ENCODE measurements around the gene EIPR1. TPM values are rescaled to one million over a fixed set of nuclear protein-coding genes. Genes with fewer than 3 reads are reported as not detected.

Gene EIPR1
- total RNA-seq, 2 donors from 2014 or later = 14.1 to 16.3 TPM

- intact Hi-C loops (cut with DNase I) = loop anchor here in 1 of 2 donors (5.0 kb wide), 1 partner anchor 1660 kb away; no protein-coding TSS in a partner anchor
- DNase-seq (ENCODE audit: low spot score) = no peak
Observed at GRCh38 chr2:3266925-3267867, 110.4 kb downstream of the EIPR1 start.

DNA sequence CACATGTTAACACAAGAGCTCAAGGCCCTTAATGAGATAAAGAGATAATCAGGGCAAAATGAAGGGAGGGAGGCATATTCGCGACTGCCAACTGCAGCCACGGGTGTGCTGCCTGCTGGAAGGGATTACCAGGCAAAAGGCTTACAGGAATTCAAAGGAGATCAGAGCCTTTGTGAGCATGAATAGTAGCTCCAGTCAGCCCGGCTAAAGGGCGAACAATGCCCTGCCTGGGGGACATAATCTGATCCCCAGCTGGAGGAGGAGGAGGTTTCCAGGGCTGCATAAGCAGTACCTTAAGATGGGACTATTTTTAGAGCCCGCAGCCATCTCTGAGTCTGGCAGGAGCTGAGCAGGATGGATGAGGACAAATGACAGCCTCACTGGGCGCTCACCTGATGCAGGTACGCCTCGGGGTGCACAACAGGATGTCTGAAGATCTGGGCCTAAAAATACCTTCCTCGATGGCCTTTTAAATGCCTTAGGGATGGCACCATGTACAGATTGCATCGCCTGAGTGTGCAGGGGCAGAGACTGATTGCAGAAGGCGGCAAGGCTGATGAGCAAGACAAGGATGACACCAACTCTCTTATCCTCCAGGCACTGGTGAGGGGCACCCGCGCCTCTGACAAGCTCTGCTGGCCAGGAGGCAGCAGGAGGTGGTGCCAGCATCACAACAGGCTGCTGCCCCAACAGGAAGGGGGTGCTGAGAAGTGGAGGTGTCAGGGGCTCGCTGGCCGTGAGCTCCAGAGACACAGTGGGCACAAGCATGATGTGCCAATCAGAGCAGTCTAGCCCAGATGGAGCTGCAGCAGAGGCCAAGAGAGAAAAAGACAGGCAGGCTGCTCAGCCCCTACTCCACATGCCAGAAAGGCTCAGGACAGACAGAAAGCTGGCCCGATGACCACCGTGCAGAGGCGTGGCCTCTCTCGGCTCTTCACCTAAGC, 111.4 kb downstream of the EIPR1 start:
- DNase-seq (ENCODE audit: low spot score) = peak; percentile 60
- intact Hi-C loops (cut with DNase I) = loop anchor here in 1 of 2 donors (5.0 kb wide), 1 partner anchor 1661 kb away; no protein-coding TSS in a partner anchor

GRCh38 chr2:3265471-3265870, 112.1 kb downstream of the EIPR1 start:
- DNase-seq (ENCODE audit: low spot score) = no peak
- intact Hi-C loops (cut with DNase I) = loop anchor here in 1 of 2 donors (5.0 kb wide), 1 partner anchor 1662 kb away; no protein-coding TSS in a partner anchor

DNA sequence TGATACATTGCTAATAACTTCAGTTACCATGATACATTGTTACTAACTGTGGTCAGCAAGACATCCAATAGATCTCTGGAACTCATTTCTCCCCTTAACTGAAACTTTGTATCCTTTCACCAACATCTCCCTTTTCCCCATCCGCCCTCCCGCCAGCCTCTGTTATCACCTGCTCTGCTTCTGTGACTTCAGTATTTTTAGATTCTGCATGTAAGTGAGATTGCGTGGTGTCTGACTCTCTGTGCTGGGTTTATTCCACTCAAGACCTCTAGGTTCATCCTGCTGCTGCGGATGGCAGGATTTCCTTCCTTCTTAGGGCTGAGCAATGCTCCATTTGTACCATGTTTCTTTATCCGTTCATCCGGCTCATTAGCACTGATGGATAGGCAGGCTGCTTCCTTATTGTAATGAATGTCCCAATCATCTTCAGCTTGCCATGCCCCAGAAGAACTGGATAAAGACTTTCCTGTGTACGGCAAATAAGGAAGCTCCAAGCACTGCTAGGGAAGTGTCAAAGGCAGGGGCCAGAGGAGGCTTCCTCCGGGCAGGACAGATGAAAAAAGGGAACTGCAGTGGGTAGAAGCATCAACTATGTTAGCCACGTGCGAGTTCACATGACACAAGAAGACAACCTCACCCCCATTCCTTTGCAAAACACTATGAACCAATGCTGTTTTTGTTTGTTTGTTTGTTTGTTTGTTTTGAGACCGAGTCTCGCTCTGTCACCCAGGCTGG, 113.4 kb downstream of the EIPR1 start:
- intact Hi-C loops (cut with DNase I) = no loop called here
- DNase-seq (ENCODE audit: low spot score) = peak; percentile 66

- DNase-seq (ENCODE audit: low spot score) = peak; percentile 59
- intact Hi-C loops (cut with DNase I) = no loop called here
Observed at GRCh38 chr2:3263487-3263886, 114.1 kb downstream of the EIPR1 start.

- DNase-seq (ENCODE audit: low spot score) = peak; percentile 62
- intact Hi-C loops (cut with DNase I) = no loop called here
Observed at GRCh38 chr2:3262437-3263388, 114.9 kb downstream of the EIPR1 start.

DNA sequence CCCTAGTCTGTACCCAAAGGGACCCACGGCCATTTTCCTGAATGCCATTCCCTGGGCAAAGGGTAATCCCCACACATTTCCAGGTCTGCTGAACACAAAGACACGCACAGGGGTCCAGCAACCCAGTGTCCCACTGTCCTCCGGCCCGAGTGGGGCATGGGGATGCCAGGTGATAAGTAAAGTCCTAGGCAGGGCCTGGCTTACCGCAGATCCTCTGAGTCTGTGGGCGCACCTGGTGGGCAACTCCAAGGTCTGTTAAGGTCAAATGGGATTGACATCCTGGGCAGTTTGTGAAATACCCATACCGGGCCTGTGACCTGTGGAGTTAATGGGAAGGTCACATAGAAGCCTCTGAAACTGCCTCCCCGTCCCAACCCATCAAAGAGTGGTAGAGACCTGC, 116.1 kb downstream of the EIPR1 start:
- intact Hi-C loops (cut with DNase I) = no loop called here
- peak; percentile 57 for DNase-seq (ENCODE audit: low spot score)

GRCh38 chr2:3260959-3261358, 116.7 kb downstream of the EIPR1 start:
- DNase-seq (ENCODE audit: low spot score) = no peak
- intact Hi-C loops (cut with DNase I) = no loop called here

DNA sequence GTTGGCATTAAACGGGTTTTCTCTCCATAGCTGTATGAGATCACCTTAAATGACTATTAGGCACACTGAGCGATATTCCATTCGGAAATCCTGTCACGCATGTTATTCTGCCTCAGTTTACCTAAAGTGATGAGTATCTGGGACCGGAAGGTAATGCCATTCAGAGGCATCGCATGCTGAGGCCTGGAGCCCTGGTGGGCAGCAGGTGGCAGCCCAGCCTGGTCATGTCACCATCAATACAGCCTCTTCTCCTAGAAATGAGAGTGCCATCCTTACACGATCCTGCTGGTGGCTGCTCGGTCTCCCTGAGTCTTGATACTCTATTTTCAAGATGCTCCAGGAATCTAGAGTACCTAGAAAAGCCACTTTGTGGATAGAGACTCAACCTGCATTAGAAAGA, 119.8 kb downstream of the EIPR1 start:
- DNase-seq (ENCODE audit: low spot score) = no peak
- intact Hi-C loops (cut with DNase I) = no loop called here

DNA sequence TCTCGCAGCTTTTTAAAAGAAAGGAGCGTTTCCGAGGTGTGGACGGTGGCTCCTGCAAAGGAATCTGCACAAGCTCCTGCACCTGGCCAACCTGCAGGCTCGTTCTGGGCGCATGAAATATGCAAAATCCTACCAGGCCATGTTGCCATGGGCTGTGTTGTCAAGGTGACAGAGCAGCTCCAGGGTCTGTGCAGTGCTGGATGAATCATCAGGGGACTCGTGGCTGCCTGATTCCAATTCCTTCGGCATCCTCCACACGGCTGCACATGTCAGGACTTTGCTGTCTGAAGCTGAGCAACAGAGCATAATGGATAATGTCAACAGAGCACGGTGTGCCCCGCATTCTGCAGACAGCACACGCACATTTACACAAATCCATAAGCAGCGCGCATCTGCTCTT, 120.5 kb downstream of the EIPR1 start:
- no peak for DNase-seq (ENCODE audit: low spot score)
- intact Hi-C loops (cut with DNase I) = no loop called here

GRCh38 chr2:3256605-3257004, 121.0 kb downstream of the EIPR1 start:
- intact Hi-C loops (cut with DNase I) = no loop called here

GRCh38 chr2:3256157-3256556, 121.5 kb downstream of the EIPR1 start:
- DNase-seq (ENCODE audit: low spot score) = no peak
- intact Hi-C loops (cut with DNase I) = no loop called here

More at GRCh38 chr2:3256605-3257004, 121.0 kb downstream of the EIPR1 start:
- DNase-seq (ENCODE audit: low spot score) = no peak

DNA sequence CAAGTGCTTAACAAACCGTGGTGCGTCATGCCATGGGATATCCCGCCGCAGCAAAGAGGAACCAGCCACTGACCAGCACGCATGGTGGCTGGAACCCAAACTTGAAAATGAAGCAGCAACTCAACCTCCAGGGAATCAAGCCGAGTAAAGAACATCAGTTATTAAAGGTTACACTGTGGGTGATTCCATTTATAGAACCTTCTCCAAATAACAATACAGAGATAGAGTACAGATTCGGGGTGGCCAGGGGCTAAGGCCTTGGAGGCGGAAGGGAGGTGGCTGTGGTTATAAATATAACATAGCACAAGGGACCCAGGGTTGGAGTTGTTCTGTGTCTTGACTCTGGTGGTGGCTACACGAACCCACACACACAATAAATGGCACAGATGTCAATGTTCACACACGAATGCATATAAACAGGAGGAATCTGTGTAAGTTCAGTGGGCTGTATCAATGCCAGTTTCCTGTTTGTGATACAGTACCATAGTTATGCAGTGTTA, 123.1 kb downstream of the EIPR1 start:
- intact Hi-C loops (cut with DNase I) = no loop called here
- DNase-seq (ENCODE audit: low spot score) = no peak

DNA sequence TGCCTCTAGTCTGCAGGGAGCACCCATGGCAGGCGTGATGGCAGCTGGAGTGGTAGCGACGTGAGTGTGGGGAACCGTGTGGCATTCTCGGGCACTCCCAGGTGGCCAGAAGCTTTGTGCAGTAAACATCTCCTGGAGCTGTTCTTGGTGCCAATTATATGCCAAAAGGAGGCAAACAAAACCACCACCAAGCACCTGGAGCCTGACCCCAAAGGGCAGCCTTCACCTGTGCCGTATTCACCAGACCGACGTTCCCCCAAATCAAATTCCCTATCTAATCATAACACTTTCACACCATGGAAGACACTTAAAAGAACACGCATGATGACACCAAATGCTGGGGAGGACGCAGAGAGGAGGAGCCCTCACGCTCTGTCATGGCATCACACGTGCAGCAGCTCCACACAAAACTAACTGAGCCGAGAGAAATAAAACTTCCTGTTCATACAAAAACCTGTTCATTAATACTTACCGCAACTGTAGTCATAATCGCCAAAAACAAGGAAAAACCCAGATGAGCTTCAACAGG, 123.6 kb downstream of the EIPR1 start:
- DNase-seq (ENCODE audit: low spot score) = no peak
- intact Hi-C loops (cut with DNase I) = no loop called here

DNA sequence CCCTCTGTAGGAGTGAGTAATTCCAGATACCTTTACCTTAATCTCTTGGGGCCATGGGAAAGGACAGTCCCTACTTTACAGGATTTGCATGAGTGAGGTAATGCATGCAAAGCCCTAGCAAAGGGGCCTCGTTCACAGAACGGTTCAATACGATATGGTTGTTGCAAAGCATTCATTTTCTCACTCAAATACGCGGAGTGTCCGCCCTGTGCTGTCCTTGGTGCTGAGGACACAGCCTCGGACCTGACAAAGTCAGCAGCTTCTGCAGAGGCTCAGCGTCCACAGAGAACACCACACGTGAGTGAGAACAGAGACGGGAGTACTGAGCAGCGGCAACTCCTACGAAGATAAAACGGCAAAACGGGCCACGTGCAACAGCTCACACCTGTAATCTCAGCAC, 125.7 kb downstream of the EIPR1 start:
- intact Hi-C loops (cut with DNase I) = no loop called here
- DNase-seq (ENCODE audit: low spot score) = no peak

DNA sequence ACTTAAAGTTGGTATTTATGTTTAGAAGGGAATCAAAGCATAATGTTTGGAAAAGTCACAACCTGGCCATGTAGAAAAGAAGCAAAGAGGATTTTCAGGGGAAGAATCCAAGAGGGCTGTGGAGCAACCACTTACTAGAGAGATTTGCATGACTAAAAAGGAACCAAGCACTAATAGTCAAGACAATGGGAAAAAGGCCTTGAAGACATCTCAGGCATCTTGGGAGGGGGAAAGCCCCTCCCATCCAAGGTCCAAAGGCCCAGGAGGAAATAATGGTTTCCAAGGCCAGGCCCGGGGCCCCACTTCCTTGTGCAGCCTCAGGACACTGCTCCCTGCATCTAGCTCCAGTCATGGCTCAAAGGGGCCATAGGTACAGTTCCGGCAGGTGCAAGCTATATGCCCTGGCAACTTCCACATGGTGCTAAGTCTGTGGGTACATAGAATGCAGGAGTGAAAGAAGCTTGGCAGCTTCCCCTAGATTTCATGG, 128.1 kb downstream of the EIPR1 start:
- intact Hi-C loops (cut with DNase I) = no loop called here
- no peak for DNase-seq (ENCODE audit: low spot score)

GRCh38 chr2:3248754-3249475, 128.7 kb downstream of the EIPR1 start:
- intact Hi-C loops (cut with DNase I) = no loop called here
- no peak for DNase-seq (ENCODE audit: low spot score)
